ENCODE measurements around the gene KLKB1. TPM values are rescaled to one million over a fixed set of nuclear protein-coding genes. Genes with fewer than 3 reads are reported as not detected.

Gene KLKB1
- total and polyA plus RNA-seq, 11 donors, result 0.33 to 2.1 (median 0.80) TPM

- Histone ChIP-seq H3K9me3 (no peaks in the 10 kb centered on the region), H3K36me3 (peaks cover 0 to 31% (median 0%) of the 10 kb centered on the region in 9 donors), H3K4me3 (no peak overlapping the region), H3K4me1 (no peaks in the 10 kb centered on the region), H3K27ac (no peak overlapping the region), H3K27me3 (no peaks in the 10 kb centered on the region)
- 64 to 88% (median 73%) methylated on average over 1 of the region's 1 CpG for WGBS, 4 donors
- no peak for TF ChIP-seq CTCF (IDR thresholded peaks at IDR 0.05)
- TF ChIP-seq POLR2A (IDR thresholded peaks at IDR 0.05), result no peak
- ATAC-seq (no peak), DNase-seq (no peak)
- intact Hi-C loops (cut with DNase I), result no loop called here
Measured at GRCh38 chr4:186248643-186249042, 21.3 kb downstream of the KLKB1 start.

DNA sequence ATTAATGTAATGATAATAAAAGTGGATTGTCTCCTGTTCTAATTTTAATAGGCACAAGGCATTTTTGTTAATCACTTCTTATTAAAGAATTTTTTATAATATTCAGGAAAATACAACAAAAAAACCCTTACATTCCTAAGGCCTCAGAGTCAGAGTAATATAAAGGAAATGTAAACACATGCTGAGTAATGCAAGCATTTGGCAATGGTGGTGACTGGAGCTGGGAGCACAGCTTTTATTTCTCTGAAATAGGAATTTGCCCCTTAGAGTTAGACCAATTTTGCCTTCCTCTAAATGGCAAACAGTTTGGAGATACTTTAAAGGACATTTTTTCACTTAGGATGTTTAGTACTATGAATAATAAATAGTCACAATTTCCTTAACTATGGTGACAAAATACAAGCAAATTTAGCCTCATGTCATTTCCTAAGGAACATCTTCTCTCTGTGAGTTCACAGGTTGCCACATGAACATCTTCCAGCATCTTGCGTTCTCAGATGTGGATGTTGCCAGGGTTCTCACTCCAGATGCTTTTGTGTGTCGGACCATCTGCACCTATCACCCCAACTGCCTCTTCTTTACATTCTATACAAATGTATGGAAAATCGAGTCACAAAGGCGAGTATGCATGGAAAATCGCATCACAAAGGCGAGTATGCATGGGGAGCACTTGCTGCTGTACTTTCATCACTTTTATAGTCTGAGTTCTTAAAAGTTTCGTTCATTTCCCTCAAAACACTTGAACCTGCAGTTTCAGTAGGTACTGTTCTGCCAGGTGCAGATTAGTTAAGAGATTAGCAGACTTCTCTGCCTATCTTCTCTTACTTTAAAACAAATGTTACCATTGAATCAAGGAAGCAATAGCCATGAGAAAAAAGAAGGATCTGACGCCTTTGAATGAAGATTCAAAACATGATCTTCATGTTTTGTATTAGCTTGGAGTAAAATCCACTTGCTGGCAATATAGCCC lies 22.8 kb downstream of the KLKB1 start:
- DNase-seq, result no peak
- Histone ChIP-seq H3K9me3 (no peaks in the 10 kb centered on the region), H3K36me3 (peaks cover 0 to 41% (median 0%) of the 10 kb centered on the region in 9 donors), H3K4me3 (no peak overlapping the region), H3K27ac (no peak overlapping the region), H3K4me1 (no peaks in the 10 kb centered on the region), H3K27me3 (no peaks in the 10 kb centered on the region)
- no peak for ATAC-seq
- intact Hi-C loops (cut with DNase I), result no loop called here
- WGBS, 4 donors, result 58 to 61% (median 59%) methylated on average over 8 of the region's 8 CpGs
- TF ChIP-seq POLR2A (IDR thresholded peaks at IDR 0.05) (no peak), CTCF (IDR thresholded peaks at IDR 0.05) (no peak)

- intact Hi-C loops (cut with DNase I), result no loop called here
- H3K9me3 ChIP-seq, result no peaks in the 10 kb centered on the region
- H3K4me3 ChIP-seq, result no peak overlapping the region
- DNase-seq (no peak), ATAC-seq (no peak)
- H3K36me3 ChIP-seq, result peaks cover 0 to 46% (median 0%) of the 10 kb centered on the region in 9 donors
- no peak overlapping the region for H3K27ac ChIP-seq
- 49 to 59% (median 52%) methylated on average over 2 of the region's 2 CpGs for WGBS, 4 donors
- no peaks in the 10 kb centered on the region for H3K27me3 ChIP-seq
- TF ChIP-seq CTCF (IDR thresholded peaks at IDR 0.05) (no peak), POLR2A (IDR thresholded peaks at IDR 0.05) (no peak)
- no peaks in the 10 kb centered on the region for H3K4me1 ChIP-seq
Measured at GRCh38 chr4:186250760-186251159, 23.5 kb downstream of the KLKB1 start.

- no peaks in the 10 kb centered on the region for H3K9me3 ChIP-seq
- no peaks in the 10 kb centered on the region for H3K27me3 ChIP-seq
- no peak overlapping the region for H3K27ac ChIP-seq
- no peaks in the 10 kb centered on the region for H3K4me1 ChIP-seq
- intact Hi-C loops (cut with DNase I), result no loop called here
- 80 to 94% (median 86%) methylated on average over 3 of the region's 3 CpGs for WGBS, 4 donors
- ATAC-seq, result no peak
- no peak overlapping the region for H3K4me3 ChIP-seq
- TF ChIP-seq POLR2A (IDR thresholded peaks at IDR 0.05) (no peak), CTCF (IDR thresholded peaks at IDR 0.05) (no peak)
- no peak for DNase-seq
- peaks cover 0 to 70% (median 0%) of the 10 kb centered on the region in 9 donors for H3K36me3 ChIP-seq
Measured at GRCh38 chr4:186255122-186255521, 27.8 kb downstream of the KLKB1 start.
